Measurements from ENCODE around the gene SPATS2.

The SPATS2 gene

GRCh38 chr12:49560695-49561094, 193.4 kb downstream of the SPATS2 start:
- no peak for TF ChIP-seq ZNF639 (tag by site-specific recombination; IDR thresholded peaks at IDR 0.05)
- H3K9me3 ChIP-seq (ENCODE audit: control insufficient read depth, insufficient read depth, low read depth, low read length) = no peaks in the 10 kb centered on the region
- H3K4me1 ChIP-seq (ENCODE audit: control insufficient read depth, insufficient read depth, low read length) = no peaks in the 10 kb centered on the region
- CTCF ChIA-PET = interaction anchor here (1.0 to 1.2 kb wide), 3 partner anchors 20 to 229 kb away, joined by 3 to 4 read pairs (median 4); no protein-coding TSS in a partner anchor
- POLR2A ChIA-PET = interaction anchor here (1.5 kb wide), 1 partner anchor 63 kb away, joined by 4 read pairs; the partner anchor contains the start of gene PRPF40B
- H3K36me3 ChIP-seq (ENCODE audit: control insufficient read depth in 2 of 2, insufficient read depth in 1 of 2, low read length in 2 of 2) = peaks cover 11 to 98% of the 10 kb centered on the region in 2 experiments
- no peak overlapping the region for H3K27ac ChIP-seq (ENCODE audit: extremely low read depth, low read depth, low read length)
- H3K4me3 ChIP-seq (ENCODE audit: low read depth, low read length) = no peak overlapping the region

DNA sequence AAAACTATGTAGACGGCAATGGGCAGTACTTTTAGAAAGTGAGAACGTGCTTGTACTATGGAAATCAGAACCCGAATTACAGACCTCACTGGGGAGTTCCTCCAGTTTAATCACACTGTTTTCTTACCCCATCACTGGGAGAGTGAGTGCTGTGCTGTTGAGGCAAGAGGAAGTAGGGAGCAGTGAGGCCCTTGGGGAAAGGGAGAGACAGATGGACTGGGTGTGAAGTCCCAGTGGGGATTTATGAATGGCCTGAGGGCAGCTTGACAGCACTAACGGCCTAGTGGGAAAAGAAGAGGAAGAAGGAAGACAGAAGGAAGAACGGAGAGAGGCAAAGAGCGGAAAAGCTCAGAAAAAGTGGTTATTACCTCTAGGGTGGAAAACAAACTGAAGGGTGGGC, 195.0 kb downstream of the SPATS2 start:
- peak overlapping the region; percentile 9; the same call in 1 of the 2 replicates for H3K27ac ChIP-seq (ENCODE audit: extremely low read depth, low read depth, low read length)
- CTCF ChIA-PET = interaction anchor here (1.1 to 2.2 kb wide), 4 partner anchors 8 to 231 kb away, joined by 4 to 13 read pairs (median 4); no protein-coding TSS in a partner anchor
- no peak overlapping the region for H3K4me3 ChIP-seq (ENCODE audit: low read depth, low read length)
- POLR2A ChIA-PET = interaction anchor here (1.1 kb wide), 1 partner anchor 8 kb away, joined by 5 read pairs; no protein-coding TSS in a partner anchor
- peaks cover 11 to 91% of the 10 kb centered on the region in 2 experiments for H3K36me3 ChIP-seq (ENCODE audit: control insufficient read depth in 2 of 2, insufficient read depth in 1 of 2, low read length in 2 of 2)
- TF ChIP-seq GLIS1 (tag by site-specific recombination; IDR thresholded peaks at IDR 0.05) = no peak
- peak; percentile 77 for TF ChIP-seq PRDM1 (tag by site-specific recombination; IDR thresholded peaks at IDR 0.05)
- TF ChIP-seq ZFP41 (tag by site-specific recombination; IDR thresholded peaks at IDR 0.05; ENCODE audit: borderline replicate concordance) = no peak
- no peaks in the 10 kb centered on the region for H3K4me1 ChIP-seq (ENCODE audit: control insufficient read depth, insufficient read depth, low read length)
- no peaks in the 10 kb centered on the region for H3K9me3 ChIP-seq (ENCODE audit: control insufficient read depth, insufficient read depth, low read depth, low read length)

- TF ChIP-seq ZNF791 (tag by site-specific recombination; IDR thresholded peaks at IDR 0.05) (no peak), ZNF510 (tag by site-specific recombination; IDR thresholded peaks at IDR 0.05; ENCODE audit: insufficient replicate concordance) (no peak)
- no peaks in the 10 kb centered on the region for H3K9me3 ChIP-seq (ENCODE audit: control insufficient read depth, insufficient read depth, low read depth, low read length)
- H3K27ac ChIP-seq (ENCODE audit: extremely low read depth, low read depth, low read length) = no peak overlapping the region
- no peaks in the 10 kb centered on the region for H3K4me1 ChIP-seq (ENCODE audit: control insufficient read depth, insufficient read depth, low read length)
- CTCF ChIA-PET = interaction anchor here (0.6 to 2.2 kb wide), 3 partner anchors 9 to 264 kb away, joined by 3 to 13 read pairs (median 4); no protein-coding TSS in a partner anchor
- POLR2A ChIA-PET = interaction anchor here (1.1 kb wide), 1 partner anchor 9 kb away, joined by 5 read pairs; no protein-coding TSS in a partner anchor
- H3K36me3 ChIP-seq (ENCODE audit: control insufficient read depth in 2 of 2, insufficient read depth in 1 of 2, low read length in 2 of 2) = peaks cover 11 to 85% of the 10 kb centered on the region in 2 experiments
- no peak overlapping the region for H3K4me3 ChIP-seq (ENCODE audit: low read depth, low read length)
Measured at GRCh38 chr12:49562831-49563230, 195.6 kb downstream of the SPATS2 start.

DNA sequence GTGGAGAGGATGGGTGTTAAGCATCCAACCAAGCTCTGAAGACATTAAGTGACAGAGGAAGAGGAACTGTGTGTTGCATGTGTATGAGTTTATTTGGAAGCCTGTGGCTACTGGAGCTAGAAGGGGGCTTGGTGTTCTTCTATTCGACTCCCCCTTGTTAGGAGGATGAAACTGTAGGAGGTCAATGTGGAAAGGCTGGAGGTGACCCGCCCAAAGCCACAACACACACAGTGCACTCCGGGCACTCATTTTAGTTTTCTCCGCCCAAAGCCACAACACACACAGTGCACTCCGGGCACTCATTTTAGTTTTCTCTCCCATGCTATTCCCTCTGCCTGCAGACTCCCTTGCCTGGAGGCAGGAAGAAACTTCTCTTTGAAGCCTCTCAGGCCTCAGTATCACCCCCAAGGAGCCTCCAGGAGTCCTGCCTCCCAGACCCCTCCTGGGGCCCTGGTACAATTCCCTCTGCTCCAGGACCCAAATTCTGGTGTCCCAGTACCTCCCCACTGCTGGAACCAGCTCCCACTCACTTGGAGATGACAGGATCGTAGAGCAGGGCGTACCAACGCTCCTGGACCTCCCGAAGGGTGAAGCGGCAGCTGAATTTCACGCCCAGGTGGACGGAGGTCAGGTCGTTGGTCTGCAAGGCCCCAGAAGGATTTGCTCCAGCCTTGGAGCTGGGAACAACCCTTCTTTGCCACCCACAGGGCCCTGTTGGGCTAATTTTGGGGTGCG, 196.9 kb downstream of the SPATS2 start:
- no peak for TF ChIP-seq ZSCAN4 (tag by site-specific recombination; IDR thresholded peaks at IDR 0.05)
- no peak overlapping the region for H3K4me3 ChIP-seq (ENCODE audit: low read depth, low read length)
- H3K27ac ChIP-seq (ENCODE audit: extremely low read depth, low read depth, low read length) = peak overlapping the region; percentile 21; the same call in 1 of the 2 replicates
- ChIA-PET CTCF (interaction anchor here (1.0 to 2.2 kb wide), 2 partner anchors 10 to 15 kb away, joined by 4 to 13 read pairs; no protein-coding TSS in a partner anchor), POLR2A (no interaction called here)
- no peaks in the 10 kb centered on the region for H3K9me3 ChIP-seq (ENCODE audit: control insufficient read depth, insufficient read depth, low read depth, low read length)
- no peaks in the 10 kb centered on the region for H3K4me1 ChIP-seq (ENCODE audit: control insufficient read depth, insufficient read depth, low read length)
- H3K36me3 ChIP-seq (ENCODE audit: control insufficient read depth in 2 of 2, insufficient read depth in 1 of 2, low read length in 2 of 2) = peaks cover 11 to 73% of the 10 kb centered on the region in 2 experiments

DNA sequence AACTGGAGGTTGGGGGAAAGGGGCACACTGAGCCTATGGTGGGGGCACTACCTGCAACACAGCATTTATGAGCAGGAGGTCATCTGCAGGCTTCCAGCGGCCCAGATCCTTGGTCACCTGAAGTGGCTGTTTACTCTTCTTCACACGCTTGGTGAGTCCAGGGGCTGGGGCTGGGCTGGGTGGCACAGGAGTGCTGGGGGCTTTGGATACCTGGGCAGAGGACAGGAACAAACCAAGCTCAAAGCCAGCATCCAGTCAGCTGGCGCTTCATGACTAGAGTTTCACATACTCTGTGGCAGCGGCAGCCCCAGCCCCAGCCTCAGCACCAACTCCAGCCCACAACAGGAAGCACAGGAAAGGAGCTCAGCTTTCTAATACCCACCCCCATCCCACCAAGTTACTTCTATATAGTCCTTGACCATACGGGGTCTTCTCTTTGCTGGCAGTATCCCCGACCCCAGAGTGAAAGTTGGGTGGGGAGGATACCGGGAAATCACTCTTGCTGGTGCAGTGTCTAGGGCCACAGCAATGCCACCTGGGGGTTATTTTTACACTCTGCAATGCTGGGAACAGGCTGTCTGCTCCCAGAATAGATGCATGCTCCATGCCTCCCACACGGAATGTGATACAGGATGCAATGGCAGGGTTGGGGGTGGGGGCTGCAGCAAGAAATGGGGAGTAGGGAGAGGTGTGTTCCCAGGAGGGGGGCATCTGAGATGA, 197.6 kb downstream of the SPATS2 start:
- peaks cover 11 to 66% of the 10 kb centered on the region in 2 experiments for H3K36me3 ChIP-seq (ENCODE audit: control insufficient read depth in 2 of 2, insufficient read depth in 1 of 2, low read length in 2 of 2)
- no peaks in the 10 kb centered on the region for H3K9me3 ChIP-seq (ENCODE audit: control insufficient read depth, insufficient read depth, low read depth, low read length)
- ChIA-PET CTCF (interaction anchor here (1.0 kb wide), 1 partner anchor 15 kb away, joined by 4 read pairs; no protein-coding TSS in a partner anchor), POLR2A (interaction anchor here (0.9 kb wide), 1 partner anchor 9 kb away, joined by 3 read pairs; no protein-coding TSS in a partner anchor)
- H3K4me3 ChIP-seq (ENCODE audit: low read depth, low read length) = no peak overlapping the region
- H3K27ac ChIP-seq (ENCODE audit: extremely low read depth, low read depth, low read length) = no peak overlapping the region
- H3K4me1 ChIP-seq (ENCODE audit: control insufficient read depth, insufficient read depth, low read length) = no peaks in the 10 kb centered on the region
- TF ChIP-seq, protein P1, sequence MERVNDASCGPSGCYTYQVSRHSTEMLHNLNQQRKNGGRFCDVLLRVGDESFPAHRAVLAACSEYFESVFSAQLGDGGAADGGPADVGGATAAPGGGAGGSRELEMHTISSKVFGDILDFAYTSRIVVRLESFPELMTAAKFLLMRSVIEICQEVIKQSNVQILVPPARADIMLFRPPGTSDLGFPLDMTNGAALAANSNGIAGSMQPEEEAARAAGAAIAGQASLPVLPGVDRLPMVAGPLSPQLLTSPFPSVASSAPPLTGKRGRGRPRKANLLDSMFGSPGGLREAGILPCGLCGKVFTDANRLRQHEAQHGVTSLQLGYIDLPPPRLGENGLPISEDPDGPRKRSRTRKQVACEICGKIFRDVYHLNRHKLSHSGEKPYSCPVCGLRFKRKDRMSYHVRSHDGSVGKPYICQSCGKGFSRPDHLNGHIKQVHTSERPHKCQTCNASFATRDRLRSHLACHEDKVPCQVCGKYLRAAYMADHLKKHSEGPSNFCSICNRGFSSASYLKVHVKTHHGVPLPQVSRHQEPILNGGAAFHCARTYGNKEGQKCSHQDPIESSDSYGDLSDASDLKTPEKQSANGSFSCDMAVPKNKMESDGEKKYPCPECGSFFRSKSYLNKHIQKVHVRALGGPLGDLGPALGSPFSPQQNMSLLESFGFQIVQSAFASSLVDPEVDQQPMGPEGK (tag by site-specific recombination; IDR thresholded peaks at IDR 0.05) = no peak
- TF ChIP-seq, protein P2, sequence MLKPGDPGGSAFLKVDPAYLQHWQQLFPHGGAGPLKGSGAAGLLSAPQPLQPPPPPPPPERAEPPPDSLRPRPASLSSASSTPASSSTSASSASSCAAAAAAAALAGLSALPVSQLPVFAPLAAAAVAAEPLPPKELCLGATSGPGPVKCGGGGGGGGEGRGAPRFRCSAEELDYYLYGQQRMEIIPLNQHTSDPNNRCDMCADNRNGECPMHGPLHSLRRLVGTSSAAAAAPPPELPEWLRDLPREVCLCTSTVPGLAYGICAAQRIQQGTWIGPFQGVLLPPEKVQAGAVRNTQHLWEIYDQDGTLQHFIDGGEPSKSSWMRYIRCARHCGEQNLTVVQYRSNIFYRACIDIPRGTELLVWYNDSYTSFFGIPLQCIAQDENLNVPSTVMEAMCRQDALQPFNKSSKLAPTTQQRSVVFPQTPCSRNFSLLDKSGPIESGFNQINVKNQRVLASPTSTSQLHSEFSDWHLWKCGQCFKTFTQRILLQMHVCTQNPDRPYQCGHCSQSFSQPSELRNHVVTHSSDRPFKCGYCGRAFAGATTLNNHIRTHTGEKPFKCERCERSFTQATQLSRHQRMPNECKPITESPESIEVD (tag by site-specific recombination; IDR thresholded peaks at IDR 0.05) = no peak
- TF ChIP-seq ZNF423 (tag by site-specific recombination; IDR thresholded peaks at IDR 0.05) = no peak
- TF ChIP-seq ZNF473 (tag by site-specific recombination; IDR thresholded peaks at IDR 0.05) = no peak
- TF ChIP-seq ZNF660 (tag by site-specific recombination; IDR thresholded peaks at IDR 0.05) = no peak
- no peak for TF ChIP-seq ZNF157 (tag by site-specific recombination; IDR thresholded peaks at IDR 0.05)
- no peak for TF ChIP-seq SCRT2 (tag by site-specific recombination; IDR thresholded peaks at IDR 0.05)
- TF ChIP-seq ZNF37A (tag by site-specific recombination; IDR thresholded peaks at IDR 0.05) = no peak
